Cerebellar nuclear complex (tissue), 1 donor: ENCODE data around the gene KRTAP12-3.
"Not testable (repeated sequence)": the region's sequence is repeated elsewhere in the genome, so short reads cannot be mapped to it uniquely, and the experiment has no call there.

Experiments
- DNase-seq, 2 experiments: peaks; one replicate each; lab custom pipeline; 2025; lab: John Stamatoyannopoulos, UW

The KRTAP12-3 gene

GRCh38 chr21:44627181-44627822 is 30.4 kb upstream of the KRTAP12-3 start:
- DNase-seq: not testable (repeated sequence)

GRCh38 chr21:44627831-44628233 is 29.9 kb upstream of the KRTAP12-3 start:
- DNase-seq: not testable (repeated sequence)

GRCh38 chr21:44628707-44629391 is 28.9 kb upstream of the KRTAP12-3 start:
- no peak for DNase-seq

GRCh38 chr21:44630440-44630839 is 27.3 kb upstream of the KRTAP12-3 start:
- DNase-seq: no peak

GRCh38 chr21:44632067-44632466 is 25.7 kb upstream of the KRTAP12-3 start:
- DNase-seq: no peak

- DNase-seq: no peak
Measured at GRCh38 chr21:44636209-44637017, 21.3 kb upstream of the KRTAP12-3 start.

- DNase-seq: peak in 1 of 2 experiments; percentile 22
Measured at GRCh38 chr21:44637018-44637850, 20.5 kb upstream of the KRTAP12-3 start, which contains the start of gene KRTAP10-10. Gene KRTAP10-10, plus strand, starts transcription at chr21:44637356. Its CDS starts 62 bp downstream, at chr21:44637418.

GRCh38 chr21:44637851-44638348 is 19.8 kb upstream of the KRTAP12-3 start:
- DNase-seq: not testable (repeated sequence)

GRCh38 chr21:44638506-44639330 is 19.0 kb upstream of the KRTAP12-3 start:
- not testable (repeated sequence) for DNase-seq

- DNase-seq: no peak
Measured at GRCh38 chr21:44639331-44639655, 18.4 kb upstream of the KRTAP12-3 start.

- no peak for DNase-seq
Measured at GRCh38 chr21:44640761-44641160, 17.0 kb upstream of the KRTAP12-3 start.

- DNase-seq: no peak
Measured at GRCh38 chr21:44643741-44644310, 13.9 kb upstream of the KRTAP12-3 start.

GRCh38 chr21:44644878-44645277 is 12.9 kb upstream of the KRTAP12-3 start:
- no peak for DNase-seq

GRCh38 chr21:44646366-44647221 is 11.1 kb upstream of the KRTAP12-3 start, which contains the start of gene KRTAP10-11:
Gene KRTAP10-11, plus strand, starts transcription at chr21:44646414. Its CDS starts 45 bp downstream, at chr21:44646459.
- DNase-seq: not testable (repeated sequence)

- DNase-seq: no peak
Measured at GRCh38 chr21:44647222-44647552, 10.5 kb upstream of the KRTAP12-3 start.

GRCh38 chr21:44648557-44649311 is 9.0 kb upstream of the KRTAP12-3 start:
- DNase-seq: no peak

GRCh38 chr21:44649521-44650100 is 8.1 kb upstream of the KRTAP12-3 start:
- DNase-seq: no peak

- DNase-seq: no peak
Measured at GRCh38 chr21:44650265-44650972, 7.3 kb upstream of the KRTAP12-3 start.
